ENCODE results near the gene RNF4. TPM values are rescaled to one million over a fixed set of nuclear protein-coding genes. Genes with fewer than 3 reads are reported as not detected.
"Not testable (repeated sequence)": the region's sequence is repeated elsewhere in the genome, so short reads cannot be mapped to it uniquely, and the experiment has no call there.

Gene RNF4
- total RNA-seq, 4 donors from 2014 or later: 33.2 to 49.0 (median 40.7) TPM

GRCh38 chr4:2545321-2546013 lies 76.6 kb downstream of the RNF4 start:
- H3K4me3 ChIP-seq: no peak overlapping the region
- no peak for DNase-seq (ENCODE audit: extremely low spot score)
- intact Hi-C loops (cut with DNase I): no loop called here

GRCh38 chr4:2546286-2546823 lies 77.4 kb downstream of the RNF4 start:
- intact Hi-C loops (cut with DNase I): no loop called here
- H3K27ac ChIP-seq (replicated peaks in 1 of 4): no peak overlapping the region
- no peaks in the 10 kb centered on the region for H3K27me3 ChIP-seq
- DNase-seq (ENCODE audit: extremely low spot score): no peak
- TF ChIP-seq POLR2AphosphoS5 (IDR thresholded peaks at IDR 0.05) (no peak), EP300 (IDR thresholded peaks at IDR 0.05) (no peak), POLR2A (IDR thresholded peaks at IDR 0.05; ENCODE audit: low read depth) (no peak), CTCF (IDR thresholded peaks at IDR 0.05) (no peak)
- peaks cover 5 to 51% (median 20%) of the 10 kb centered on the region in 4 donors for H3K4me1 ChIP-seq
- no peaks in the 10 kb centered on the region for H3K36me3 ChIP-seq
- H3K9me3 ChIP-seq: no peaks in the 10 kb centered on the region
- no peak overlapping the region for H3K4me3 ChIP-seq

More at GRCh38 chr4:2545321-2546013, 76.6 kb downstream of the RNF4 start:
- TF ChIP-seq POLR2AphosphoS5 (IDR thresholded peaks at IDR 0.05) (no peak), POLR2A (IDR thresholded peaks at IDR 0.05; ENCODE audit: low read depth) (no peak), EP300 (IDR thresholded peaks at IDR 0.05) (no peak), CTCF (IDR thresholded peaks at IDR 0.05) (no peak)
- 98% methylated on average over 7 of the region's 7 CpGs for whole genome bisulfite sequencing
- Histone ChIP-seq H3K27me3 (no peaks in the 10 kb centered on the region), H3K4me1 (peaks cover 5 to 54% (median 28%) of the 10 kb centered on the region in 4 donors), H3K9me3 (no peaks in the 10 kb centered on the region), H3K27ac (replicated peaks in 1 of 4) (no peak overlapping the region), H3K36me3 (no peaks in the 10 kb centered on the region)

GRCh38 chr4:2546961-2547691 lies 78.2 kb downstream of the RNF4 start:
- H3K4me1 ChIP-seq: peaks cover 5 to 43% (median 17%) of the 10 kb centered on the region in 4 donors
- intact Hi-C loops (cut with DNase I); H3K27me3 ChIP-seq; H3K36me3 ChIP-seq; DNase-seq (ENCODE audit: extremely low spot score); H3K27ac ChIP-seq (replicated peaks in 1 of 4); H3K9me3 ChIP-seq; H3K4me3 ChIP-seq: not testable (repeated sequence)
- 96% methylated on average over 16 of the region's 16 CpGs for WGBS

GRCh38 chr4:2551118-2551517 lies 82.2 kb downstream of the RNF4 start:
- no peaks in the 10 kb centered on the region for H3K9me3 ChIP-seq
- no peak for DNase-seq (ENCODE audit: extremely low spot score)
- no peak for TF ChIP-seq POLR2AphosphoS5 (IDR thresholded peaks at IDR 0.05)
- TF ChIP-seq CTCF (IDR thresholded peaks at IDR 0.05): no peak
- no peak for TF ChIP-seq POLR2A (IDR thresholded peaks at IDR 0.05; ENCODE audit: low read depth)
- TF ChIP-seq EP300 (IDR thresholded peaks at IDR 0.05): no peak
- no peaks in the 10 kb centered on the region for H3K27me3 ChIP-seq
- H3K36me3 ChIP-seq: no peaks in the 10 kb centered on the region
- no peak overlapping the region for H3K27ac ChIP-seq (replicated peaks in 1 of 4)
- no peak overlapping the region for H3K4me3 ChIP-seq
- intact Hi-C loops (cut with DNase I): no loop called here
- H3K4me1 ChIP-seq: peaks cover 5 to 38% (median 11%) of the 10 kb centered on the region in 4 donors

GRCh38 chr4:2552806-2553205 lies 83.9 kb downstream of the RNF4 start:
- intact Hi-C loops (cut with DNase I): no loop called here
- no peak for DNase-seq (ENCODE audit: extremely low spot score)
- H3K36me3 ChIP-seq: no peaks in the 10 kb centered on the region
- H3K4me1 ChIP-seq: peaks cover 4 to 37% (median 14%) of the 10 kb centered on the region in 4 donors
- 87% methylated on average over 6 of the region's 11 CpGs for WGBS
- H3K9me3 ChIP-seq: no peaks in the 10 kb centered on the region
- TF ChIP-seq POLR2A (IDR thresholded peaks at IDR 0.05; ENCODE audit: low read depth) (no peak), POLR2AphosphoS5 (IDR thresholded peaks at IDR 0.05) (no peak), EP300 (IDR thresholded peaks at IDR 0.05) (no peak), CTCF (IDR thresholded peaks at IDR 0.05) (no peak)
- H3K4me3 ChIP-seq: no peak overlapping the region
- H3K27ac ChIP-seq (replicated peaks in 1 of 4): no peak overlapping the region
- no peaks in the 10 kb centered on the region for H3K27me3 ChIP-seq
